ENCODE data around the gene ARGFX. TPM values are rescaled to one million over a fixed set of nuclear protein-coding genes. Genes with fewer than 3 reads are reported as not detected.

ARGFX gene
- total and polyA plus RNA-seq, 2 of the 13 experiments (the other 11 are each of a cell fraction or from before 2014, with no cell fraction given) = not detected

DNA sequence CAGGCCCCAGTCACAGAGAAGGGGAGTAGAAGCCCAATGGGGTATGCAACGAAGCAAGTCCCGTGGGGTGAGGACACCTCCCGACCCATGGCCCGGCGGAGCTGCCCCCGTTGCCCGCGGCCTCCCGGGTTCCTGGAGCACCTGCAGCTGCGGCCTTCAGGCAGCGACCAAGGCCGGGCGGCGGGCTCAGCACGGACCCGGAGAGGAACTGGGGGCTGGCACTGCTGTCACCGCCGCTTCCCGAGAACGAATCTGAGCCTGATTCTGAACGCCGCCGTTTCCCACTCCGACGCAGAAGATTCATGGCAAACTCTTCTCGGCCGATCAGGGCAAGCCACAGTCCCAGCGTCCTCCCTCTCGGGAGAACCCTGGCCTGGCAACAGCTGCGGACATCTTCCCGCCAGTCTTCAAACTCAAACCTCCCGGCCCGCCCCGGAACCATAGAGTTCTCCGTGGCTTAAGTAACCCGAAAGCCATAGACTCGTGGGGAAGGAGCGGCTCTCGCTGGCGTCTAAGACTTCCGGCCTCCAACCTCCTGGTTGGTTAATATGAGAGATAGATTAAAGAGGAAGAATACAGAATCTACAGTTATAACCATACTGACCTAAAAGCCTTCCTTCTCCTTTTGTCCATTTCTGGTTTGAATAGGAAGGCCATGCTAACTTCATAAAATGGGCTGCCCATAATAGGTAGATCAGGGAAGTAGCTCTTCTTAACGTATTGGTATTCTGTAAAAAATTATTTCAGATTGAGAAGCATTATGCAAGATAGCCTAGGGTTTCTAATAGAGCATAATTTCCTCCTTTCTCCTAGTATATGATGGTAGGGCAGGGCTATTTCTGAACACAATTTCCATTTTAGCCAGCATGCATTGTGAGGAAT is 21.9 kb upstream of the ARGFX start, which contains the start of gene POLQ (continued):
- TF ChIP-seq, protein P1, sequence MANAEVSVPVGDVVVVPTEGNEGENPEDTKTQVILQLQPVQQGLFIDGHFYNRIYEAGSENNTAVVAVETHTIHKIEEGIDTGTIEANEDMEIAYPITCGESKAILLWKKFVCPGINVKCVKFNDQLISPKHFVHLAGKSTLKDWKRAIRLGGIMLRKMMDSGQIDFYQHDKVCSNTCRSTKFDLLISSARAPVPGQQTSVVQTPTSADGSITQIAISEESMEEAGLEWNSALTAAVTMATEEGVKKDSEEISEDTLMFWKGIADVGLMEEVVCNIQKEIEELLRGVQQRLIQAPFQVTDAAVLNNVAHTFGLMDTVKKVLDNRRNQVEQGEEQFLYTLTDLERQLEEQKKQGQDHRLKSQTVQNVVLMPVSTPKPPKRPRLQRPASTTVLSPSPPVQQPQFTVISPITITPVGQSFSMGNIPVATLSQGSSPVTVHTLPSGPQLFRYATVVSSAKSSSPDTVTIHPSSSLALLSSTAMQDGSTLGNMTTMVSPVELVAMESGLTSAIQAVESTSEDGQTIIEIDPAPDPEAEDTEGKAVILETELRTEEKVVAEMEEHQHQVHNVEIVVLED (CRISPR knock-in tag; IDR thresholded peaks at IDR 0.05; ENCODE audit: borderline replicate concordance) = peak; percentile 28; the same call in 1 of the 2 replicates
- no peak for TF ChIP-seq ZNF75D (CRISPR knock-in tag; IDR thresholded peaks at IDR 0.05; ENCODE audit: borderline replicate concordance)
- peak; percentile 99 for TF ChIP-seq SIN3A (IDR thresholded peaks at IDR 0.05; ENCODE audit: borderline replicate concordance, low read depth, low read length)
- TF ChIP-seq ZNF709 (CRISPR knock-in tag; IDR thresholded peaks at IDR 0.05) = no peak
- no peak for TF ChIP-seq NFATC3 (CRISPR knock-in tag; IDR thresholded peaks at IDR 0.05)
- TF ChIP-seq TP53 (CRISPR knock-in tag; conservative IDR thresholded peaks at IDR 0.05) = peak; percentile 83; the same call in 1 of the 2 replicates
- TF ChIP-seq, protein P2, sequence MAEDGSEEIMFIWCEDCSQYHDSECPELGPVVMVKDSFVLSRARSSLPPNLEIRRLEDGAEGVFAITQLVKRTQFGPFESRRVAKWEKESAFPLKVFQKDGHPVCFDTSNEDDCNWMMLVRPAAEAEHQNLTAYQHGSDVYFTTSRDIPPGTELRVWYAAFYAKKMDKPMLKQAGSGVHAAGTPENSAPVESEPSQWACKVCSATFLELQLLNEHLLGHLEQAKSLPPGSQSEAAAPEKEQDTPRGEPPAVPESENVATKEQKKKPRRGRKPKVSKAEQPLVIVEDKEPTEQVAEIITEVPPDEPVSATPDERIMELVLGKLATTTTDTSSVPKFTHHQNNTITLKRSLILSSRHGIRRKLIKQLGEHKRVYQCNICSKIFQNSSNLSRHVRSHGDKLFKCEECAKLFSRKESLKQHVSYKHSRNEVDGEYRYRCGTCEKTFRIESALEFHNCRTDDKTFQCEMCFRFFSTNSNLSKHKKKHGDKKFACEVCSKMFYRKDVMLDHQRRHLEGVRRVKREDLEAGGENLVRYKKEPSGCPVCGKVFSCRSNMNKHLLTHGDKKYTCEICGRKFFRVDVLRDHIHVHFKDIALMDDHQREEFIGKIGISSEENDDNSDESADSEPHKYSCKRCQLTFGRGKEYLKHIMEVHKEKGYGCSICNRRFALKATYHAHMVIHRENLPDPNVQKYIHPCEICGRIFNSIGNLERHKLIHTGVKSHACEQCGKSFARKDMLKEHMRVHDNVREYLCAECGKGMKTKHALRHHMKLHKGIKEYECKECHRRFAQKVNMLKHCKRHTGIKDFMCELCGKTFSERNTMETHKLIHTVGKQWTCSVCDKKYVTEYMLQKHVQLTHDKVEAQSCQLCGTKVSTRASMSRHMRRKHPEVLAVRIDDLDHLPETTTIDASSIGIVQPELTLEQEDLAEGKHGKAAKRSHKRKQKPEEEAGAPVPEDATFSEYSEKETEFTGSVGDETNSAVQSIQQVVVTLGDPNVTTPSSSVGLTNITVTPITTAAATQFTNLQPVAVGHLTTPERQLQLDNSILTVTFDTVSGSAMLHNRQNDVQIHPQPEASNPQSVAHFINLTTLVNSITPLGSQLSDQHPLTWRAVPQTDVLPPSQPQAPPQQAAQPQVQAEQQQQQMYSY (CRISPR knock-in tag; IDR thresholded peaks at IDR 0.05) = no peak
- no peak for TF ChIP-seq SPEN (CRISPR knock-in tag; IDR thresholded peaks at IDR 0.05; ENCODE audit: low read depth)
- TF ChIP-seq, protein P3, sequence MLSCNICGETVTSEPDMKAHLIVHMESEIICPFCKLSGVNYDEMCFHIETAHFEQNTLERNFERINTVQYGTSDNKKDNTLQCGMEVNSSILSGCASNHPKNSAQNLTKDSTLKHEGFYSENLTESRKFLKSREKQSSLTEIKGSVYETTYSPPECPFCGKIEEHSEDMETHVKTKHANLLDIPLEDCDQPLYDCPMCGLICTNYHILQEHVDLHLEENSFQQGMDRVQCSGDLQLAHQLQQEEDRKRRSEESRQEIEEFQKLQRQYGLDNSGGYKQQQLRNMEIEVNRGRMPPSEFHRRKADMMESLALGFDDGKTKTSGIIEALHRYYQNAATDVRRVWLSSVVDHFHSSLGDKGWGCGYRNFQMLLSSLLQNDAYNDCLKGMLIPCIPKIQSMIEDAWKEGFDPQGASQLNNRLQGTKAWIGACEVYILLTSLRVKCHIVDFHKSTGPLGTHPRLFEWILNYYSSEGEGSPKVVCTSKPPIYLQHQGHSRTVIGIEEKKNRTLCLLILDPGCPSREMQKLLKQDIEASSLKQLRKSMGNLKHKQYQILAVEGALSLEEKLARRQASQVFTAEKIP (CRISPR knock-in tag; IDR thresholded peaks at IDR 0.05; ENCODE audit: borderline replicate concordance) = no peak
- TF ChIP-seq, protein P4, sequence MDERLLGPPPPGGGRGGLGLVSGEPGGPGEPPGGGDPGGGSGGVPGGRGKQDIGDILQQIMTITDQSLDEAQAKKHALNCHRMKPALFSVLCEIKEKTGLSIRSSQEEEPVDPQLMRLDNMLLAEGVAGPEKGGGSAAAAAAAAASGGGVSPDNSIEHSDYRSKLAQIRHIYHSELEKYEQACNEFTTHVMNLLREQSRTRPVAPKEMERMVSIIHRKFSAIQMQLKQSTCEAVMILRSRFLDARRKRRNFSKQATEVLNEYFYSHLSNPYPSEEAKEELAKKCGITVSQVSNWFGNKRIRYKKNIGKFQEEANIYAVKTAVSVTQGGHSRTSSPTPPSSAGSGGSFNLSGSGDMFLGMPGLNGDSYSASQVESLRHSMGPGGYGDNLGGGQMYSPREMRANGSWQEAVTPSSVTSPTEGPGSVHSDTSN (CRISPR knock-in tag; IDR thresholded peaks at IDR 0.05) = no peak
- peak; percentile 97 for TF ChIP-seq GABPB1 (CRISPR knock-in tag; IDR thresholded peaks at IDR 0.05)
- peak; percentile 71; the same call in 1 of the 2 replicates for TF ChIP-seq ZNF878 (CRISPR knock-in tag; IDR thresholded peaks at IDR 0.05)
- TF ChIP-seq CEBPG (CRISPR knock-in tag; IDR thresholded peaks at IDR 0.05) = peak; percentile 48
- TF ChIP-seq, protein P5, sequence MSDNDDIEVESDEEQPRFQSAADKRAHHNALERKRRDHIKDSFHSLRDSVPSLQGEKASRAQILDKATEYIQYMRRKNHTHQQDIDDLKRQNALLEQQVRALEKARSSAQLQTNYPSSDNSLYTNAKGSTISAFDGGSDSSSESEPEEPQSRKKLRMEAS (IDR thresholded peaks at IDR 0.05) = peak; percentile 25; the same call in 1 of the 2 replicates
- TF ChIP-seq ZMYM4 (CRISPR knock-in tag; IDR thresholded peaks at IDR 0.05) = peak; percentile 71
- peak; percentile 45; the same call in 1 of the 2 replicates for TF ChIP-seq ELF4 (CRISPR knock-in tag; IDR thresholded peaks at IDR 0.05; ENCODE audit: borderline replicate concordance)
- TF ChIP-seq ZNF530 (CRISPR knock-in tag; IDR thresholded peaks at IDR 0.05; ENCODE audit: low read depth) = no peak
- TF ChIP-seq ZNF367 (CRISPR knock-in tag; IDR thresholded peaks at IDR 0.05; ENCODE audit: borderline replicate concordance) = peak; percentile 43; the same call in 1 of the 2 replicates
- TF ChIP-seq, protein P6, sequence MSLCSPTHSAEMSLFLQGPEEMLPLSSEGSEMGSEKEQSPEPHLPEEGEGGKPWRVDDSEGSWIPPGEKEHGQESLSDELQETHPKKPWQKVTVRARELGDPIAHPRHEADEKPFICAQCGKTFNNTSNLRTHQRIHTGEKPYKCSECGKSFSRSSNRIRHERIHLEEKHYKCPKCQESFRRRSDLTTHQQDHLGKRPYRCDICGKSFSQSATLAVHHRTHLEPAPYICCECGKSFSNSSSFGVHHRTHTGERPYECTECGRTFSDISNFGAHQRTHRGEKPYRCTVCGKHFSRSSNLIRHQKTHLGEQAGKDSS (CRISPR knock-in tag; IDR thresholded peaks at IDR 0.05; ENCODE audit: borderline replicate concordance, low read depth) = no peak; the same call in 1 of the 2 replicates

All from HepG2 (cell line).